HK-2 (cell line): Measurements from ENCODE around the gene ARMH3.
A peak's percentile ranks its signal among the peaks of the same experiment; 100 is the strongest.

Experiments used
- DNase-seq: peaks from one replicate; pipeline ENCODE4 v3.0.0-alpha.2; 2018; ENCODE audit not compliant: unreplicated experiment

ARMH3 gene

DNA sequence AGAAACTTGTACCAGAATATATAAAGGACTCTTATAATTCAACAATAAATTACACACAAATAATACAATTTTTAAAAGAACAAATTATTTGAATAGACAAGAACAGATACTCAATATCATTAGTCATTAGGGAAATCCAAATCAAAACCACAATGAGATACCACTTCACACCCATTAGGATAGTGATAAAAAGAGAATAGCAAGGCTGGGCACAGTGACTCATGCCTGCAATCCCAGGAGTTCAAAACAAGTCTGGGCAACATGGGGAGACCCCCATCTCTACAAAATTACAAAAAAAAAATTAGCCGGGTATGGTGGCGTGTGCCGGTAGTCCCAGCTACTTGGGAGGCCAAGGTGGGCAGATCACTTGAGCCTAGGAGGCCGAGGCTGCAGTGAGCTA, 160.2 kb downstream of the ARMH3 start:
- no peak for DNase-seq

DNA sequence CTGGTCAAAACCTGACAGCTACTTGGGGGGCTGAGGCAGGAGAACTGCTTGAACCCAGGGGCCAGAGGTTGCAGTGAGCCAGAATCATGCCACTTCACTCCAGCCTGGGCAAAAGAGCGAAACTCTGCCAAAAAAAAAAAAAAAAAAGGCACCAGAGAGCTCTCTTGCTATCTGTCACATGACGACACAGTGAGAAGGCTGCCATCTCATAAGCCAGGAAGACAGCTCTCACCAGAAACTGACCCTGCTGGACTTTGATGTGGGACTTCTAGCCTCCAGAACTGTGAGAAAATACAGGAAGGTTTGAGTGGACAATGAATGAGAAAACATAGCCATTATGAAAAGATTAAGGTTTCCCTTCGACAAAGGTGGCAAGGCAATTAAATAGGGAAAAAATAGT, 161.2 kb downstream of the ARMH3 start:
- no peak for DNase-seq

DNA sequence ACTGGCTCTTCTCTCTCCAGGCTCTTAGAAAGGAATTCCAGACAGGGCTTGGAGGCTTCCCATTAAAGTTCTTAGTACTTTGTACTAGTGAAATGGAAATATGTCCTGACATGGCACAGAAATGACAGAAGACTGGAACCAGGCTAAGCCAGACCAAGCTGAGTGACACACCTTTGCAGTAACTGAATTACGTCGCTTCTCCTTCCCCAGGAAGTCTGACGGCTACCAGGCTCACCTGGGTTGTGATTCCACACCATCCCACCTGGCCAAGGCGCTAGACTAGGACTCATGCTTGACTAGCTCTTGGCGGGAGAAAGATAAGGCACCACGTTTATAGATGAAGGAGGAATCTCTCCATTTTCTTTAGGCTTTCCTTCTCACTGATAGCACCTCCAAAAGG, 161.7 kb downstream of the ARMH3 start:
- no peak for DNase-seq

DNA sequence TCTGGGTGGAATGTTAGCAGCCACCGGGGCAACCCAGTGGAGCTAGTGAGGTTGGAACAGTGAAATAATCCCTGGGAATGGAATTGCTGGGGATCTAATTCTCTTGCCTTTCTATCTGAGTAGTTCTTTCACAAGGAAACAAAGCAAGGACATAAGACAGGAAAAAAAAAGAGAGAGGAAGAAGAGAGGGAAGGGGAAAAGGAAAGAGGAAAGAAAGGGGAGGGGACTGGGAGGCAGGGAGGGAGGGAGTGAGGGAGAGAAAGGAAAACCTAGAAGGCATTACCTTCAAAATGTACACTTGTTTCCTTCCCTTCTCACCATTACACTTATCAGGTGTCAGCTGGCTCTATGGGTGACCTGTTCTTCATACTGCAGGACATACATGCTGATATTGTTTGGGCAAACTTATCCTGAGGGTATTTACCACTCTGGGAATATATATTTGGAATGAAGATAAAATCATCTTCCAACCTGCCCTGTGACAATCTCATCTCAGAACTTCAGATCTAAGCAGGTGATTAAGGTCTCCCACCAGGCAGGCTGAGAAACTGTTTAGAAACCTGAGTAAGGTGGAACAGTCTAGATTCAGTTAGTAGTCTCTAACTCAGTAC, 162.4 kb downstream of the ARMH3 start:
- no peak for DNase-seq

DNA sequence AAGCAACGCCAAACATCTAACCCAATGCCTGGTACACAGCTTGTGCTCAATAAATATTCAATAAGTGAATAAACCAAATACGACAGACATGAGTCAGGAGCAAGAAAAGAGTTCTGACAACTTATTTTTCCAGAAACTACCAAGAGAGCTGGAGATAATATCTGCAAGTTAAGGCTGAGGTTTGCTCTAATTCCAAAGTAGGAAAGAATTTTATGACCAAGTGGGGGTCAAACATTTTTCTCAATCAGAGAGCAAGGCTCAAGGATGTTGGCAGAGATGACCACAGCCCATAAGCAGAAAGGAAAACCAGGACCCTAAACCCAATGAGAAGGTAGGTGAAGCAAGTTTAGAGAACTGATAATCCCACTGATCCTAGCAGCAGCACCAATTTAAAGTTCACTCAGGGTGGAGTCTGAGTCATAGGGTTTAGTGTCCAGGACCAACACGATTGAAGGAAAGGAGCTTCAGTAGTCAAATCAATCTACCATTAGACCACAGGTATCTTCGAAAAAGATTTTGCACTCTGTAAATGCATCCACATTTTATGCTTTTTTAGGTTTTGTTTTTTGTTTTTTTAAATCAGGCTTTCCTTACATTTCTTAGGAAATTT, 163.1 kb downstream of the ARMH3 start:
- DNase-seq, result no peak

DNA sequence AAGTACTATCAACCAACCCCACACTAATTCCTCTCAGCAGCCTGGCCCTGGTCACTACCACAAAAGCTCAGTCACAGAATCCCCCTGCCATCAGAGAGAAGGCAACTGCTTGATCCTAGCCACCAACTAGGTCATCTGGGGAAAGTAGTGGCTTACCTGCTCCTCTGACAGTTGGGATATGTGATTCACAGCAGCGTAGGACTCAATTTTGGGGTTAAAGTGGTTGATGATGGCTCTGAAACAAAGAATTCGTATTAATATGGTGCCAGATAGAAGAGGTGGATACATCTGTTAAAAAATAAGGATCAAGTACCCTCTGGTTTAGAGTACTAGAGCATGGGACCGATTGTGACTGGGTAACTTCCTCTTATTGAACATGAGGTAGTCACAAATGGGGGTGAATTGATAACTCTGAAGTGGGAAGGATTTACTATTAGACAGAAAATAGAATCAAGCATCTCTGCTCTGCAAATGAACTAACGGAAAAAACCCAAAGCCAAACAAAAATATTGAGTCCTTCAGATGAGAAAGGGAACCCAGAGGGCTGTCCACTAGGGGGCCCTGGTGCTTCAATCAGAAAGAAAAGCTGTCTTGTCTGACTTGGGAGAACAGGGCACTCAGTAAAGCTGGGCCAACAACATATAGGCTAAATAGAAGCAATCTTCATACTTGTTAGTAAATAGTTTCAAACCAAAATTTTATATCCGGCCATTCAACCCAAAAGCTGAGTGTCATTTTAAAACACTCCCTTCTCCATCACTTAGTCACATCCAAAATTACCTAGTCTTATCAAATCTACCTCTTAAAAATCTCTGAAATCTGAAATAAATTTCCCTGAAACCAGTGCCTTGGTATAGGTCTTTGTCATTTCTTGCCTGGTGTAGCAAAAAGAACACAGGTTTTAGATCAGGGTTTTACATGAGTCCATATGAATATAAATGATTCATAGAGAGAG, 166.4 kb downstream of the ARMH3 start:
- DNase-seq, result peak; percentile 65

DNA sequence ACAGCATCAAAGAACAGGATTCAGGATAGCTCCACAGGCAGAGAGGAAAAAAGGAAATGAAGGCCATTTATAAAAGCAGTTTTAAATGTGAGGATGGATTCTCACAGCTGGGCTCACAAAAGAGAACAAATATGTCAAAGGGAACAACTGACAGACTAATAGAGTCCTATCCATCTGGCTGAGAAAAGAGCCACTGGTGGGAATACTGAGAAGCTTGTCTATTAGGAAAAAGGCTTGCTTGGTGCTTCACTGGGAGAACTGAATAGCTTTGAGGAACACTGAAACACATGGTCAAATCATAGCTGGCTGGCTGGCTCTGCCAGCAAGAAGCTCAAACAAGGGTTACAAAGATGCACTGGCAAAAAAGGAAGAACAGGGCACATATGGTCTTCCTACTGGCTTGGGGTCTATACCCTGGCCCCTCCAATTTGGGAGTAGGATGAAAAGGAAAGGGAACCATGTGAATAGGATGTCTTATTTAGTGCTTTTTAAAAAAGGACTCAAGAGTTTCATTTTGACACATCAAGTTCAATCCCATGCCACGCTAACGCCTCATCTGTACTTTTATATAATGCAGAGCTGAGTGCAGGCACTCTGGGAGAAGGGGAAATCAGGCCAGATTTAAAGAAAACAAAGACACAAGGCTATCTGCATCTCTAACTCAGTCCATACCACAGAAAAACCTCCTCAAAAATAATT, 167.6 kb downstream of the ARMH3 start:
- DNase-seq, result no peak

DNA sequence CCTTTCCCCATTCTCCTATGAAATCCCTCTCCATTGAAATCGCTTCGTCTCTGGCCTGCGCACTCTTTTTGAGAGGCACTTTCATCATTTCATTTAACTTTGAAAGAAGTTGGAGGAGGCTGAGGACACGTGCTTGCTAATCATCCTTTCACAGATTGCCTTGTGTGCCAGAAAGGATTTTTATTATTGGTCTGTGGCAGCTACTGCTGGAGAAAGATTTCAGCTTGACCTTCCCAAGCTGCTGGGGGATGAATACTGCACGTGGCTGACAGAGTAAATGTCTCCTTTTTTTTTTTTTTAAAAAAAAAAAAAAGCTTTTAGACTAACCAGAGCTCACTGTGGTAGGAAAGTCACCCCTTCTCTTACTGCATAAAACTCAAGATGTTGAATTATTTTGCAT, 168.2 kb downstream of the ARMH3 start:
- DNase-seq, result no peak

DNA sequence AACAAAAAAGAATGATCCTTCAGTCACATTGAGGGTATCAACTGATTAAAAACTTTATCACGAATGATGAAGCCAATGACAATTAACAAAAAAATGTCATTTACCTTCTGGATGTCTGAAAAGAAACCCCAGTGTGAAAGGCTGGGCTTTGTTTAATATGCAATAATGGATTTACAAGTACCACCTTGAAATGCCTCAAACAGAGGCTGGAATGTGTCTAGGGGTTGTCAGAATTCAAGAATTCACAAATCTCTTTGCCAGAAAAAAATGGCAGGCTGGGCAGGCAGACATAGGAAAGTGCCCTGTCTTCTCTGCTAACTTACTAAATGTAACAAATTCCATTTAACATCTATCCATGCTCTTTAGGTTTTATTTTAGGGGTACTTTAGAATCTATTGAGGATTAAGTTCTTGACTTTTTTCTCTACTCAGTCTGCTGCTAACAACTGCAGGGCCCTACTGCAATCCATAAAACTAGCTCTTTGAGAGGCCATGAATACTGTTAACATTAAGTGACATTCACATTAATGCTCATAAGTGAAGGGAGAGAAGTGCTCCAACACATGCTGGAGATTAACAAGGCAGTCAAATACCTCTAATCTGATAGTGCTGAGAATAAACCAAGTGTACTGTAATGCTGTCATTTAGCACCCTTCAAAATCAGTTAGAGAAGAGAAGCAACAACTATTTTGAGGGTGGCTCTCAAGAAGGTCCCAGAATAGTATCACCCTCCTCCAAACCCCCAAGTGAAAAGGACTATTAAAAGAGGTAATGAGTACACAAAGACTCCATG, 169.3 kb downstream of the ARMH3 start:
- no peak for DNase-seq

DNA sequence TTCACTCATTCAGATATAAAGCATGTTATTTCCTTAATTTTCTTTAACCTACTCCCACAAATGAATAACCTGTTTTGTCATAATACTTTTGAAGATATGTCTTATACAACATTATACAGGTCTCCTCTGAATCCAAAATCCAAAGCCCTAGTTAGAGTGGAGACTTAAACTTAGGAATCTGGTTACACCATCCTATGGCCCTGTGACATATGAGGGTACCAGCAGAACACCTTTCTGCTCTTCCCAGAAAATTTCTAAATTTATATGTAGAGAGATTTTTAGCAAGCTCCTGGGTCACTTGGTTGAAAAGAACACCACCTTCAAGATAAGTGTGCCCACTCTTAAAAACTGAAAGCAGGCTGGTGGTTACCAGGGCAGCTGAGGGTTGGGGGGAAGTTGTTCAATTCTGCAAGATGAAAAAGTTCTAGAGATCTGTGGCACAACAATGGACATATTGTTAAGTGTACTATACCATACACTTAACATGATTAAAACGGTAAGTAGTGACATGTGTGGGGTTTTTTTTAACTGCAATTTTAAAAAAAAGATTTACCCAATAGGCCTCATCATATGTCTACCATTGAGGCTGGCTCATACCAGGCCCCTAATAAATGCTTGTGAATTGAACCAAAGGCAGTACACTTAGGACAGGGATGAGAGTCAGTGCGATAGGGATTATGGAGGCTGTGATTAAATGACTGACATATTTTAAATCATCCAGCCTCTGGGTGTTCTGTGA, 174.8 kb downstream of the ARMH3 start:
- no peak for DNase-seq

DNA sequence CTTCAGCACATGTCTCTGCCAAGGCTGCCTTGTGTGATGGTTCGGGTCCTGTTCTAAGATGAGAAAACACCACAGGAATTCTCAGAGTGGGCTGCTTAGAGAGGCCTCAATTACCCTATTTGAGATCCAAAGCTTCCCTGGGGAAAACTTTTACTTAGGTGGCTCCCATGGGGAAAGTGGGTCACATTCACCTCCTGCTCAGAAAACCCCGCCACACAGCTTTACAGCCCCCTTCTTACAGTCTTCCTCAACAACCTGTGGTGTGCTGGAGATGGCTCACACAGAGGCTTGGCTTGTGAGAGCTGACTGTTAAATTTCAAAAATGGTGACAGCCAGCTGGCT, 175.8 kb downstream of the ARMH3 start:
- DNase-seq, result no peak

DNA sequence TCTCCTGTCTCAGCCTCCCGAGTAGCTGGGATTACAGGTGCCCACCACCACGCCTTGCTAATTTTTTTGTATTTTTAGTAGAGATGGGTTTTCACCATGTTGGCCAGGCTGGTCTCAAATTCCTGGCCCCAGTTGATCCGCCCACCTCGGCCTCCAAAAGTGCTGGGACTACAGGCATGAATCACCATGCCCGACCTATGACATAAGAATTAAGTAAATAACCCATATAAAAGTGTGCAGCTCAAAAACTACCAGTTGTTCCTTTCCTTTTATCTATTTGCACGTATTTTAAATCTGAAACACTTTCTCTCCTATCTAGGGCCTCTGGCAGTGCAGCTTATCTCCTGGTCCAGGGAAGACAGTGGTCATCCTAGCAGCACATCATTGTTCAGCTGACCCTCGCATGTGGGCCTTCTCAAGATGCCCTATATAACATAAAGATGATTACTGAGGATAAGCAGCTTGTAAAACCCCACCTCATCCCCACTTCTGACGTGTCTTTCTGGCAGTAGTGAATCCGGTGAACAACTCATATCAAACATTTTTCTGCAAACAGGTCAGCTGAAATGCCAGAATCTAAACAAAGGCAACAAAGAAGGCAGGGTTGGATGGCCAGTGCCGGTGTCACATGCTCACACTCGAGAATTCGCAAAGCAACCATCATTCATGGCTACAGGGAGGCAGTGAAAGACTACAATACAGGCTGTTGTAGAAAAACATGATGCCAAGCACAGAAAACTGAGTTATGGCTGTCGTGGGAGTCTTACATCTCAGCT, 176.3 kb downstream of the ARMH3 start:
- DNase-seq, result no peak

DNA sequence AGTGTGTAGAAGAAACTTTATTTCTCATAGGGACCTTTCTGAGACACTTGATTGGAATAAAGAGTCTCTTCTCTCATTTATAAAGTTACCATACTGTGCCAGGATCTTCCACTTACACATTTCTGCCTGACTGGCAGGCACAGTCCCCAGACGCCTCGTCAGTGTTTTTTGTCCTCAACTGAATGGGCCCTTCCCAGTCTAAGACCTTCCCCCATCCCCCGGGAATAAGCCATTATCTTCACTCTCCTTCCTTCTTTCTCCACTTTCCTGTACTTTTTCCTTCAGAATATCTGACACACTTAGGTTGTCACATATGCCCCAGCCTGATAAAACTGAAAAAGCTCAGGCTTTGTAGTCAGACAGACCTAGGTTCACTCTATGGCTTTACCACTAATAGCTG, 177.1 kb downstream of the ARMH3 start:
- DNase-seq, result no peak

DNA sequence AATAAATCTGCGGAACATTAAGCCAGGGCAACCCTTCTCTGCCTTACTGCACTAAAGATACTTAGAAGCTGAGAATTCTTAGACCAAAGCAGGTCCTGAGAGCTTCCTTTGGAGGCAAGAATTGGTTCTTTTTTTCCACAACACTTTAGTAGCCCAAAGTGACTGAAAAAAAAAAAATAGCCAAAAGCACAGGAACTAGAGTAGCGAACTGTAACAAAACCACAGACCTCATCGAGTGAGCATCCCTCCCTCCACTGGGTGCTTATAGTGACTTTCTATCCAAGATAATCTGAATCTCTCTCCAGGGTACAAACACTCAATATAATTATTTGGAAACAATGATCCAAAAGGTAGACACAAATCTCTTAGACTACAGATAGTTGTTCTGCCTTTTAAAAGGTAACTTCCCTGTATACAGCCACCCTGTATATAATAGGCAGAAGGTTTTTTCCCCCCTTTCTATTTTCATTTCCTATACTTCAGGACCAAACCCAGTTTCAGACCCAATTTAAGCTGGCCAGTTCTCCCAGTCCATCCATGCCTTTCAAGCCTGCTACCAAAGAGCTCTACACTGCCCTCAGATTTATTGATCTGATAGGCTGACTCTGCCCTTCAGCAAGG, 180.8 kb downstream of the ARMH3 start:
- DNase-seq, result no peak

DNA sequence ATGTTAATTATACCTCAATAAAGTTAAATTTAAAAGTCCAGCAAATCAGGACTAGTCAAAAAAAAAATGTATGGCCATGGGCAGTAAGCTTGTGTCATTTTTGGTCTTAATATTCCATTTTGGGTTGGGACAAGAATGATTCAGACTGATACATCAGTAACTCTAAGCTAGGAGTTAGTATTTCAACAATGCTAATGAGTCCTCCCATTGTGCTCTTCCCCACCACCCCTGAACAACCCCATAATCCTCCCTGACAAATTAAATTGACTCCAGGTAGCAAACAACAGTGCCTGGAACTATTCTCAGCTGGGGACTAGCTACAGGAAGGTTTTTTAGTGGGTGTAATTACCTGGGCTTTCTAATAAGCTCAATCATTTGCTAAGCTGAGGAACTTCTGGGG, 181.7 kb downstream of the ARMH3 start:
- DNase-seq, result no peak

DNA sequence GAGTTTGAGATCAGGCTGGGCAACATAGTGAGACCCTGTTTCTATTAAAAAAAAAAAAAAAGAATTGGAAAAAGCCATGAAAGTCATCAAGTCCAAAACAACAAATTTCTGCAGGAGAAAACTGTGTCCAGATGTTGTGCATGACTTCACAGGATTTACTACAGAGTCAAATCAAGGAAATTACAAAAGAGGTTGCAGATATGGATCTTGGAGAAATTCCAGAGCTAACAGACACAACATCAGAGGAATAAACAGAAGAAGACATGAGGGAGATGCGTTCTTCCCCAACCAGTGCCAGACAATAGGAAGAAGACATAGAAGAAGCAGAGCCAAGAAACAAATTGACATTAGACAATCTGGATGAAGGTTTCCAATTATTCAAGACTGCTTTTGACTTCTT, 188.0 kb downstream of the ARMH3 start:
- DNase-seq, result no peak

DNA sequence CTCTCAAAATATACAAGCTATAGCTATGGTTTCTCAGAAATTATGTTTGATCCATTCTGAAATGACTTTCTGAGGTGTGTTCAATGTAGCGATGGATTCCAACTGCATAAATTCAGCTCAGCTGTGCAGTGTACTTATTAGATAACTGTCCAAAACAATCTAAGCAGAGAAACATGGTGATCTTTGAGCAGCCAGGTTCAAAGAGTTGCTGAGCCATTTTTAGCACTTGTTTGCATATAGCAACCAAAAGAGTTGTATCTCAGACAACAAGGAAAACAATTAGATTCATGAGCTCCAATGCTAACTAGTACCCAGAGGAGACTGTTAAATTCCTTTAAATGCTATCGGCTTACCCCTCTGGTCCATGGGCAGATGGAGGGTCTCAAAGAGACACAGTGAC, 196.4 kb downstream of the ARMH3 start:
- DNase-seq, result no peak

DNA sequence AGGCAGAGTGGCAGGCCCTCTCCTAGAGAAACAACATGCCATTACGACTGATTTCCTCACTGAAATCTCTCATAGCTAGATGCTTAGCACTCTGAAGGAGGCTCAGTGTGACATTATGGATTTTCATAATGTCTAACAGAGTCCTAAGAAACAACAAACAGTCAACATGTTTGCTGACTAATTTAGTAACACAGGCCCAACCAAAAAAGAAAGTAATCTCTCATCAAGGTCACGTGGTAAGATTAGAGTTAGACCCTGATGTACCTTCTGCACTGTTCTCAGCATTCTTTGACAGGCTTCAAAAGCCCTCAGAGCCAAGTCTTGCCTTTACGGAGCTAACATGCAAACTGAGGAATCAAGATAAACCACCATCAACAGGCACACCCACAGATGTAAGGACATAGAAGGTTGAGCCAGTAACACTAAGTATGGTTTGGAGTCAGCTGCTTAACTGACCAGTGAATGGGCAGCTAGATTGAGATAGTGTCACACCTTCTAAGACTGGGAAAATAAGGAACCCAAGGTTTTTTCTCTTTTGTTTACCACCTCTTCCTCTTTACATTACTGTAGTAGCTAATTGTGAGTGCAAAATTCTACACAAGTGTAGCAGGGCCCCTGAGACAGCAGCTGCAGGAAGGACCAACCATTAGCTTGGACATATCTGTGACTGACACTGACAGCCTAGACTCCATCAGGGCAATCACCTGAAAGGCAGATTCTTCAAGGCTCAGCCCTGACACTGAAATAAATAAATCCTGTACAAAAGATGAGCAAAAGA, 197.1 kb downstream of the ARMH3 start:
- no peak for DNase-seq
